Prostate gland (tissue), 2 donors: ENCODE results near the gene GRIA4. TPM values are rescaled to one million over a fixed set of nuclear protein-coding genes. Genes with fewer than 3 reads are reported as not detected.

Experiments
- DNase-seq: peaks from one replicate; pipeline ENCODE4 v3.0.0-alpha.2; 2019; ENCODE audit warnings: low spot score
- H3K27ac ChIP-seq, 2 donors: fragments of 200-600 bp; sonication (generic); 2 replicates each; pipeline ENCODE4 v1.5.1; 2017 to 2019
- H3K27me3 ChIP-seq: fragments of 200-600 bp; sonication (generic); replicated peaks from 2 replicates; pipeline ENCODE4 v1.5.1; 2019; ENCODE audit not compliant: insufficient read depth
- H3K36me3 ChIP-seq, 2 donors: fragments of 200-600 bp; sonication (generic); 1 replicate in 1 of 2; 2 replicates in 1 of 2; pipeline versions ENCODE4 v1.5.1 to v1.8.1; 2017 to 2019
- H3K4me1 ChIP-seq: fragments of 200-600 bp; sonication (generic); replicated peaks from 2 replicates; pipeline ENCODE4 v1.5.1; 2019
- H3K4me3 ChIP-seq, 2 donors: fragments of 200-600 bp; sonication (generic); 2 replicates each; pipeline ENCODE4 v1.5.1; 2017 to 2019
- H3K9me3 ChIP-seq: fragments of 200-600 bp; sonication (generic); 2 replicates; pipeline ENCODE4 v1.5.1; 2017
- CTCF ChIP-seq, 4 experiments: fragments of 200-600 bp in 2 of 4; fragments of 450-650 bp in 2 of 4; sonication (generic) in 2 of 4; IDR thresholded peaks; 1 replicate in 3 of 4; 2 replicates in 1 of 4; pipeline ENCODE4 v1.5.1; 2016 to 2019; ENCODE audit warnings: antibody characterized with exemption in 4 of 4, mild to moderate bottlenecking in 2 of 4, moderate library complexity in 2 of 4
- POLR2A ChIP-seq: fragments of 450-650 bp; IDR thresholded peaks from one replicate; pipeline ENCODE4 v1.6.1; 2016; ENCODE audit warnings: antibody characterized with exemption, mild to moderate bottlenecking
- POLR2AphosphoS5 ChIP-seq: sonication (generic); formaldehyde crosslinking; IDR thresholded peaks from one replicate; pipeline ENCODE4 v1.6.1; 2017; ENCODE audit warnings: antibody characterized with exemption
- WGBS: methylation state at CpG from one replicate; pipeline ENCODE4 v1.1.5; 2018; 5-methylcytosine and 5-hydroxymethylcytosine counted together
- intact Hi-C: fragments of 100-400 bp; cut with DNase I; formaldehyde crosslinking; loops from one replicate; pipeline ENCODE4 v1.14.2; 2022
- total RNA-seq, 2 donors: library from RNA; depleted of rRNA; stranded (reverse); fragments of >200 nt; gene quantifications; one replicate each; pipeline ENCODE4 v1.1.0, GENCODE V29; 2016

The GRIA4 gene
- total RNA-seq, 2 donors from 2014 or later: not detected

GRCh38 chr11:105693075-105693759 is 83.3 kb downstream of the GRIA4 start:
- H3K4me1 ChIP-seq: no peaks in the 10 kb centered on the region
- no peak for DNase-seq
- no peaks in the 10 kb centered on the region for H3K36me3 ChIP-seq
- intact Hi-C loops: no loop called here
- H3K4me3 ChIP-seq: no peak overlapping the region
- H3K9me3 ChIP-seq: no peaks in the 10 kb centered on the region
- H3K27ac ChIP-seq: no peak overlapping the region
- no peaks in the 10 kb centered on the region for H3K27me3 ChIP-seq
- WGBS: 70% methylated on average over 2 of the region's 2 CpGs
- TF ChIP-seq CTCF (IDR thresholded peaks at IDR 0.05) (no peak), POLR2AphosphoS5 (no peak)

GRCh38 chr11:105696000-105696399 is 86.1 kb downstream of the GRIA4 start:
- H3K4me1 ChIP-seq: no peaks in the 10 kb centered on the region
- intact Hi-C loops: no loop called here
- H3K27me3 ChIP-seq: no peaks in the 10 kb centered on the region
- no peak for DNase-seq
- H3K9me3 ChIP-seq: no peaks in the 10 kb centered on the region
- no peak overlapping the region for H3K27ac ChIP-seq
- H3K36me3 ChIP-seq: no peaks in the 10 kb centered on the region
- 92% methylated on average over 2 of the region's 2 CpGs for WGBS
- TF ChIP-seq POLR2AphosphoS5: no peak
- no peak for TF ChIP-seq POLR2A
- no peak for TF ChIP-seq CTCF (IDR thresholded peaks at IDR 0.05)
- H3K4me3 ChIP-seq: no peak overlapping the region

- no peaks in the 10 kb centered on the region for H3K9me3 ChIP-seq
- no peak for DNase-seq
- no peaks in the 10 kb centered on the region for H3K36me3 ChIP-seq
- 58% methylated on average over 1 of the region's 1 CpG for WGBS
- TF ChIP-seq POLR2A (no peak), POLR2AphosphoS5 (no peak), CTCF (IDR thresholded peaks at IDR 0.05) (no peak)
- no peaks in the 10 kb centered on the region for H3K4me1 ChIP-seq
- intact Hi-C loops: no loop called here
- H3K4me3 ChIP-seq: no peak overlapping the region
- no peaks in the 10 kb centered on the region for H3K27me3 ChIP-seq
- no peak overlapping the region for H3K27ac ChIP-seq
Measured at GRCh38 chr11:105697291-105697690, 87.4 kb downstream of the GRIA4 start.

- intact Hi-C loops: no loop called here
- DNase-seq: no peak
- Histone ChIP-seq H3K27me3 (no peaks in the 10 kb centered on the region), H3K4me3 (no peak overlapping the region), H3K36me3 (no peaks in the 10 kb centered on the region), H3K4me1 (no peaks in the 10 kb centered on the region), H3K9me3 (no peaks in the 10 kb centered on the region), H3K27ac (no peak overlapping the region)
- TF ChIP-seq POLR2AphosphoS5: no peak
- no peak for TF ChIP-seq CTCF (IDR thresholded peaks at IDR 0.05)
- no peak for TF ChIP-seq POLR2A
- 47% methylated on average over 3 of the region's 3 CpGs for WGBS
Measured at GRCh38 chr11:105699203-105699602, 89.3 kb downstream of the GRIA4 start.

GRCh38 chr11:105700271-105700670 is 90.4 kb downstream of the GRIA4 start:
- no peak for TF ChIP-seq CTCF (IDR thresholded peaks at IDR 0.05)
- TF ChIP-seq POLR2A: no peak
- no peak for TF ChIP-seq POLR2AphosphoS5
- Histone ChIP-seq H3K27ac (no peak overlapping the region), H3K9me3 (no peaks in the 10 kb centered on the region), H3K4me3 (no peak overlapping the region), H3K27me3 (no peaks in the 10 kb centered on the region), H3K4me1 (no peaks in the 10 kb centered on the region), H3K36me3 (no peaks in the 10 kb centered on the region)
- intact Hi-C loops: no loop called here
- DNase-seq: no peak
